DMS79 (cell line): ENCODE data around the gene RAB7A.
"Not testable (repeated sequence)": the region's sequence is repeated elsewhere in the genome, so short reads cannot be mapped to it uniquely, and the experiment has no call there.

ENCODE experiments used
- DNase-seq: peaks from one replicate; lab custom pipeline; 2025; lab: John Stamatoyannopoulos, UW

Gene RAB7A

DNA sequence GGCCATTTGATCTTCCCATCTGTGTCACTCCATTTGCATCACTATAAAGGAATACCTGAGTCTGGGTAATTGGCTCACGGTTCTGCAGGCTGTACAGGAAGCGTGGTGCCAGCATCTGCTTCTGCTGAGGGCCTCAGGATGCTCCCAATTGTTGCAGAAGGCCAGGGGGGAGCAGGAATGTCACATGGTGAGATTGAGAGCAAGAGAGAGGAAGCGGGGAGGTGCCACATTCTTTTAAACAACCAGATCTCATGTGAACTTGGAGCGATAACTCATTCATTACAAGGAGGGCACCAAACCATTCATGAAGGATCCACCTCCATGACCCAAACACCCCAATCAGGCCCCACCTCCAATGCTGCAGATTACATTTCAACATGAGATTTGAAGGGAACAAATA is 13.1 kb upstream of the RAB7A start:
- no peak for DNase-seq

DNA sequence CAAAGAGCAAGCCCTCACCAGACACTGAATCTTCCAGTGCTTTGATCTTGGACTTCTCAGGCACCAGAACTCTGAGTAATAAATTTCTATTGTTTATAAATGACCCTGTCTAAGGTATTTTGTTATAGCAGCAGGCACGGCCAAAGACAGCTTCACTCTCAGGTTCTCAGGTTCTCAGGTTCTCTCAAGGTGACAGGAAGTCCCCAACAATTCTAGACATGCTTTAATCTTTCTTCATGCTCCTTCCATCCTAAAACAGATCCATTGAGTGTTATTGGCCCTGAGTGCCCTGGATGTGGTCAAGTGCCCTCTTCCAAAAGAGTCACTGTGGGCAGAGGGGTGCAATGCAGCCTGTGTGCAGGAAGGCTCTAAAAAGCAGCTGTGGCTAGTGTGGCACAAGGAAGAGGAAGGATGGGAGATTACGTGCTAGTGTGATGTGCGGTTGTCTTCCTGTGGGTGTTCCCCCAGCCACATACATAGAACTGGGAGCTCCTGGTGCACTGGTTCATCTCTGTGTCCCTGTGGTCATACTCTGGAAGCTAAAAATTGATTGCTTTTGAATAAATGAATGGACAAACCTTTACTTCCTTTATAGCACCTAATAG is 11.0 kb upstream of the RAB7A start:
- DNase-seq: no peak

DNA sequence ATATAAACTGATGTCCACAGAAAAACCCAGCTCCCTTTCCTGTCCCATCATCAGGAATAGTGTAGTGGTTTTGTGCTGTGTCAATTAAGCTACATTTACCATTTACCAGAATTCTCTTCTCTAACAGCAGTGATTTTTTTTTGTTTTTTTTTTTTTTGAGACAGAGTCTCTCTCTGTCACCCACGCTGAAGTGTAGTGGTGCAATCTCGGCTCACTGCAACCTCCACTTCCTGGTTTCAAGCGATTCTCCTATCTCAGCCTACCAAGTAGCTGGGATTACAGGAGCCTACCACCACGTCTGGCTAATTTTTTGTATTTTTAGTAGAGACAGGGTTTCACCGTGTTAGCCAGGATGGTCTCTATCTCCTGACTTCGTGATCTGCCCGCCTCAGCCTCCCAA is 7.1 kb upstream of the RAB7A start:
- not testable (repeated sequence) for DNase-seq

GRCh38 chr3:128720891-128721290 is 5.1 kb upstream of the RAB7A start:
- DNase-seq: no peak

GRCh38 chr3:128723477-128723876 is 2.5 kb upstream of the RAB7A start:
- no peak for DNase-seq

DNA sequence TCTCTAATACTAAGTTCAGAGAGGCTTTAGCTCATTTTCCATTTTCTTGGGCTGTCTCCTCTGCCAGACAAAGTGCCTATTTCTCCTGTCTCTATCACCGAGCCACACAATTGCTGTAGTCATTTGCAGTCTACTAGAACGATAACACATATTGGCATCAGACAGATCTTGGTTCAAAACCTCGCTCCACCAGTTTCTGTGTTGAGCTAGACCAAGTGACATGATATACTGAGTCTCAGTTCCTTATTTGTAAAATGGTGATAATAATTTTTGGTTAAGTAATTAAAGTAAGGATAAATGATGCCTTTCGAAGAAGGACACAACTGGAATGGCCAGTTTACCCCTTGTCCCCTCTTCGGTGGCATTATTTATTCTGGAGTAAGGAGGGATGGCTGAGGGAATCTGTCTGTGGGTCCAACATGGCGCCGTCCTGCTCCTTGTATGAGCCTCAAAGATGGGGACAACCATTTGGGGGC is 398 bp upstream of the RAB7A start:
- no peak for DNase-seq

- no peak for DNase-seq
Observed at GRCh38 chr3:128727059-128727458, 1.1 kb downstream of the RAB7A start.

DNA sequence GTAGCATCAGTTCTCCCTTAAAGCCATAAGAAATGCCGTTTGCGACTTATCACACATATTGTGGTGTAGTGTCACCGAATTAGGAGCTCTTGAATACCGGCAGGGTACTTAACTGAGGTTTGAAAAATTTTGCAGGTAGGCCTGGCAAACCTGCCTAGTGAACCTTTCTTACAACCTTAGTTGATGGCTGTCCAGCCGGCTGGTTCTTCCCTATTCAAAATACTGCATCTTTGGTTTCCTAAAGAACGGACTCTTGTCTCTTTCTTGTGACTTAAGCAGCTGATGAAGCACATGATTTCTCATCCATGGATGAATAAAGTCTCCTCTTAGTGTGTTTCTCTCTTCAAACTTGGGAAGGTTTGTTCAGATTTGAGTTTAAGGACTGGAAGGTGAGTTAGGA is 1.5 kb downstream of the RAB7A start:
- no peak for DNase-seq

DNA sequence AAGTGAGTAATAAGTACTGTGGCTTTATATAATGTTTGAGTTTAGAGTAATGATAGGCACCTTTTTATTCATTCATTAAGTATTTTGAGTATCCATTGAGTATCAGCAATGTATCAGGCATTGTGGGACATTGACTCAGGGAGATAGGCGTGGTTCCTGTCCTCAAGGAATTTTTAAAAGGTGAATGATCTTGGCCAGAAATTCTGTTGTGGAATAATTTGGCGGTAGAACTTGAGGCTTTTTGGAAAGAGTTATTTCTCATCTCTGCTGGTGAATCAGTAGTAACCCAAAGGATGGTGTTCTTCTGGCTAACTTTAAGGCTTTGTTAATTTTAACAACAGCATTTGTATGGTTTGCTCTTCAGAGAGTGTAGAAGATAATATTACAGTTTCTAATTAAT is 2.0 kb downstream of the RAB7A start:
- no peak for DNase-seq

DNA sequence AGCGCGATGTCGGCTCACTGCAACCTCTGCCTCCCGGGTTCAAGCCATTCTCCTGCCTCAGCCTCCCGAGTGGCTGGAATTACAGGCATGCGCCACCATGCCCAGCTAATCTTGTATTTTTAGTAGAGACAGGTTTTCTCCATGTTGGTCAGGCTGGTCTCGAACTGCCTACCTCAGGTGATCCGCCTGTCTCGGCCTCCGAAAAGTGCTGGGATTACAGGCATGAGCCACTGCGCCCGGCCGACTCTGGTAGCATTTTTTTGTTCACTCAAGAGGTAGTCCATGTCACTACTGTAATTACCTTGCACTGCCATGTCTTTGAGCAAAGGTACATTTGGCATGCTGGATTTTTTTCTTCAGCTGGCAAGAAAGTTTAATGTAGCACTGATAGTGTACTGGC is 2.5 kb downstream of the RAB7A start:
- not testable (repeated sequence) for DNase-seq

- DNase-seq: no peak
Observed at GRCh38 chr3:128730471-128730870, 4.5 kb downstream of the RAB7A start.

DNA sequence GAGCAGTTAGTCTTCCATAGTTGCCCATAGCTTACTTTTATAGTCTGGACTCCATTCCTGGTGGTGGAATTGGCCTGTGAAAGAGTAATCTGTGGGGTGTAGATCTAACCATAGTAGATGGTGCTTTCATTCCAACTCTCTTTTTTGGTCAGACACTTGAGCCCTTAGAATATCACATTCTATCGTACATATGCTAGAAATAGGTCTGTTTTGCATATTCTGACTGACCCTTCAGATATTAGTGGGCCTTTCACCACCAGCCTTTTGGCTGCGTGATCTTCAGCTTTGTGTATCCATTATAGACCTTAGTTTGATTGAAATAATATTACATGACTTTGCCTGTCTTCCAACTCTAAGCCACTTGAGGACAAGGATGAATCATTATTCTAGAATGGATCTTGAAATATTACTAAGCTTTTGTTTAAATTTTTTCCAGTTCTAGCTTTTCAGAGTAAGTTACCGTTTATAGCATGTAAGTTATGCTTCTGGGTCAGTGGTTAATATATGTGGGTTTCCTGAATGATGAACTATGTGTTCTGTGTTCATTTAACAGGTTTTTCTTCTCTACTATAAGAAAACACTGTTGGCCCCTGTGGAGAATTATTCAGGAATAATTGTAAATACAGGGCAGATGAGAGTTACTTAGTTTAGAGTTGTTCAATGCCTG is 8.7 kb downstream of the RAB7A start:
- no peak for DNase-seq

DNA sequence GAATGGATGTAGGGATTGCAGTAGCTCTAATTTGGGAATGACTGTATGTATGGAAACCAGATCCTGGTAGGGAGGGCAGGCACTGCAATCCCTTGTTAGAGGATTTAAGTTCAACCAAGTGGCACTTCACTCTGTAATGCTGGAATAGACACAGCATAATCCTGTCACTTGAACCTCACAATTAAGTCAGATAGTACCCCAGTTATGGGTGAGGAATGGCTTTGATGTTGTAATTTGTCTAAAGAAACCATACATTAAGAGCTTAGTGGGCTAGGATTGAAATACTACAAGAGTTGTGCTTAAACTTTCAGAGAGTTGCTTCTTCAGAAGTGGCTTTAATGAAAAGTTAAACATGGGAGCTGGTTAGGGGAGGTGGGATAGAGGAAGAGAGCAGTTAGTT is 9.3 kb downstream of the RAB7A start:
- no peak for DNase-seq

DNA sequence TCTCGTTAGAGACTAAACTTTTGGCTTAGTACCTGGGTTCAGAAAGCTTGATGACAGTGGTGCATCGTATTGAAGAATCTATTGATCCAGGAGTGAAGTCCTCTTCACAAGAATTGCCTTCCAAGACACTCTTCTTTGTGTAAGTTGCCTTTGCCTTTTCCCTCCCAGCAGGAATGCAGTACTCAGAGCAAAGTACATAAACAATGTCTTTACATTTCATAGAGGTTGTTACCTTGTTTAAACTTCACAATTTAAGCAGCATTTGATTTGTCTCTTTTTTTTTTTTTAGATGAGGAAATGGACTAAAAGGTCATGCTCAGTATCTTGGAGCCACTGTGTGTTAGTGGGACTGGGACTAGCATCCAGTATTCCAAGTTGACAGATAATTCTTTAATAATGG is 9.9 kb downstream of the RAB7A start:
- no peak for DNase-seq

DNA sequence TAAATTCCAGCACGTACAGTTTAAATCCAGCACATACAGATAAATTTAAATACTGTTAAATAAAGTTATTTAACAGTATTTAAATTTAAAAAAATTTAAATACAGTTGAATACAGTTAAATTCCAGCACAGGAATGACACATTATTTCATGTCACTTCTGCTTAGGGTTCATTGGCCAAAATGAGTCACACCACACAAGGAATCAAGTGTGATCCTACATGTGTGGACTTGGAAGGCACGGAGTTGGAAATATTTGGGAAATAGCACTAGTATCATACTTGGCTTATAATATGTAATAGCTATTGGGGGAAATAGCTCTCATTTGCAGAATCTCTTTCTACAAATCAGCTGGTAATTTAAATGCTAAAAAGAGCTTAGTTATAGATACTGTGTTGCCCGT is 10.6 kb downstream of the RAB7A start:
- DNase-seq: no peak

DNA sequence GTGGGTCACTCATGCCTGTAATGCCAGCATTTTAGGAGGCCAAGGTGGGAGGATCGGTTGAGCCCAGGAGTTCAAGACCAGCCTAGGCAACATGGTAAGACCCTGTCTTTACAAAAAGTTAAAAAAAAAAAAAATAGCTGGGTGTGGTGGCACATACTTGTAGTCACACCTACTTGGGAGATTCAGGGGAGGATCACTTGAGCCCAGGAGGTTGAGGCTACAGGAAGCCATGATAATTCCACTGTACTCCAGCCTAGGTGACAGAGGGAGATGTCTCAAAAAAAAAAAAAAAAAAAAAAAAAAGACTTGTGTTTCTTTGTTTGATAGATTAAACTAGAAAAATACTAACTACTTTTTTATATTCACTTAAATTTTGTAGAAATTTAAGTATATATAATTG is 14.6 kb downstream of the RAB7A start:
- DNase-seq: no peak

- DNase-seq: no peak
Observed at GRCh38 chr3:128742821-128743594, 17.0 kb downstream of the RAB7A start.

DNA sequence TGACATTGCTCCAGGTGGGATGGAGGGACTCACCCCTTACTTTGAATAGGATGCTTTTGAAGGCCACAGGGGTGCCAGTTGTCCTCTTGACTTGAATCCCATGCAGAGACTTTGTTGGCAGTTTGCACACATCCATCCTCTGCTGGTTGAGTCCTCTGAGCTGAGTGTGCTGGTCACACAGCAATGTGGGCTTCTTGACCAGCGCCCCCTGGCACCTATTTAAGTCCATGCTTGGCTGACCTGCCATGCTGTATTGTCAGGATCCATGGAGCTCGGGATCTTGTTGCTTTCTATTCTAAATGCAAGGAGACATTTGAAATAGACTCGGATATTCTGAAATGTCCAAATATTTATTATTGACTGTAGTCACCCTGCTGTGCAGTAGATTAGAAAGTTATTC is 19.8 kb downstream of the RAB7A start:
- DNase-seq: no peak

DNA sequence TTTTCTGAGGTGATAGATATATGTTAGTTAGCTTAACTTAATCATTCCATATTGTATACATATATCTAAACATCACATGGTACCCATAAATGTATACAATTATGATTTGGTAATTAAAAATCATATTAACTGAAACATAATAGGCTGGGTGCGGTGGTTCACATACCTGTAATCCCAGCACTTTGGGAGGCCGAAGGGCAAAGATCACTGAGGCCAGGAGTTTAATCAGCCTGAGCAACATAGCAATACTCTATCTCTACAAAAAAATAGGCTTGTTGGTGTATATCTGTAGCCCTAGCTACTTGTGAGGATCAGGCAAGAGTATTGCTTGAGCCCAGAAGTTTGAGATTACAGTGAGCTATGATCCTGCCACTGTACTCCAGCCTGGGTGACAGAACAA is 20.9 kb downstream of the RAB7A start:
- no peak for DNase-seq

- DNase-seq: no peak
Observed at GRCh38 chr3:128748557-128748956, 22.6 kb downstream of the RAB7A start.

GRCh38 chr3:128749035-128749434 is 23.1 kb downstream of the RAB7A start:
- DNase-seq: no peak

GRCh38 chr3:128749561-128749960 is 23.6 kb downstream of the RAB7A start:
- not testable (repeated sequence) for DNase-seq

GRCh38 chr3:128753715-128754114 is 27.7 kb downstream of the RAB7A start:
- DNase-seq: no peak
